Epithelial cell of proximal tubule (primary cell): ENCODE data around the gene TULP4. TPM values are rescaled to one million over a fixed set of nuclear protein-coding genes. Genes with fewer than 3 reads are reported as not detected.

Experiments
- DNase-seq: peaks from one replicate; pipeline ENCODE4 v3.0.0-alpha.2; 2011; ENCODE audit warnings: low read depth
- H3K4me3 ChIP-seq: 2 replicates; pipeline ENCODE4 v1.5.1; 2011; ENCODE audit warnings: low read depth, mild to moderate bottlenecking, low read length
- CTCF ChIP-seq: conservative IDR thresholded peaks from 2 replicates; pipeline ENCODE4 v1.5.1; 2012; ENCODE audit warnings: low read depth, mild to moderate bottlenecking, low read length
- total RNA-seq: library from RNA; depleted of rRNA; stranded (reverse); fragments of >200 nt; gene quantifications from 2 replicates; pipeline ENCODE4 v1.2.3, GENCODE V29; 2015

TULP4 gene
- total RNA-seq, 1 donor from 2014 or later = 25.4 TPM

GRCh38 chr6:158322400-158322723, 10.1 kb downstream of the TULP4 start:
- no peak for DNase-seq
- TF ChIP-seq CTCF = no peak
- H3K4me3 ChIP-seq = no peak overlapping the region

- H3K4me3 ChIP-seq = no peak overlapping the region
- TF ChIP-seq CTCF = no peak
- peak; percentile 68 for DNase-seq
Observed at GRCh38 chr6:158322724-158323560, 10.7 kb downstream of the TULP4 start.

- no peak for DNase-seq
- no peak for TF ChIP-seq CTCF
- H3K4me3 ChIP-seq = no peak overlapping the region
Observed at GRCh38 chr6:158323561-158323958, 11.3 kb downstream of the TULP4 start.

- H3K4me3 ChIP-seq = no peak overlapping the region
- TF ChIP-seq CTCF = no peak
- DNase-seq = no peak
Observed at GRCh38 chr6:158324136-158324535, 11.9 kb downstream of the TULP4 start.

- no peak overlapping the region for H3K4me3 ChIP-seq
- no peak for DNase-seq
- no peak for TF ChIP-seq CTCF
Observed at GRCh38 chr6:158327211-158327610, 14.9 kb downstream of the TULP4 start.

GRCh38 chr6:158328952-158329351, 16.7 kb downstream of the TULP4 start:
- H3K4me3 ChIP-seq = no peak overlapping the region
- TF ChIP-seq CTCF = no peak
- no peak for DNase-seq

GRCh38 chr6:158329531-158329930, 17.3 kb downstream of the TULP4 start:
- TF ChIP-seq CTCF = no peak
- H3K4me3 ChIP-seq = no peak overlapping the region
- no peak for DNase-seq
